ENCODE results near the gene GPS2. TPM values are rescaled to one million over a fixed set of nuclear protein-coding genes. Genes with fewer than 3 reads are reported as not detected.

The GPS2 gene
- total and polyA plus RNA-seq, 2 donors (not counting 1 experiment from before 2014, with no cell fraction given) = 137 to 225 TPM

DNA sequence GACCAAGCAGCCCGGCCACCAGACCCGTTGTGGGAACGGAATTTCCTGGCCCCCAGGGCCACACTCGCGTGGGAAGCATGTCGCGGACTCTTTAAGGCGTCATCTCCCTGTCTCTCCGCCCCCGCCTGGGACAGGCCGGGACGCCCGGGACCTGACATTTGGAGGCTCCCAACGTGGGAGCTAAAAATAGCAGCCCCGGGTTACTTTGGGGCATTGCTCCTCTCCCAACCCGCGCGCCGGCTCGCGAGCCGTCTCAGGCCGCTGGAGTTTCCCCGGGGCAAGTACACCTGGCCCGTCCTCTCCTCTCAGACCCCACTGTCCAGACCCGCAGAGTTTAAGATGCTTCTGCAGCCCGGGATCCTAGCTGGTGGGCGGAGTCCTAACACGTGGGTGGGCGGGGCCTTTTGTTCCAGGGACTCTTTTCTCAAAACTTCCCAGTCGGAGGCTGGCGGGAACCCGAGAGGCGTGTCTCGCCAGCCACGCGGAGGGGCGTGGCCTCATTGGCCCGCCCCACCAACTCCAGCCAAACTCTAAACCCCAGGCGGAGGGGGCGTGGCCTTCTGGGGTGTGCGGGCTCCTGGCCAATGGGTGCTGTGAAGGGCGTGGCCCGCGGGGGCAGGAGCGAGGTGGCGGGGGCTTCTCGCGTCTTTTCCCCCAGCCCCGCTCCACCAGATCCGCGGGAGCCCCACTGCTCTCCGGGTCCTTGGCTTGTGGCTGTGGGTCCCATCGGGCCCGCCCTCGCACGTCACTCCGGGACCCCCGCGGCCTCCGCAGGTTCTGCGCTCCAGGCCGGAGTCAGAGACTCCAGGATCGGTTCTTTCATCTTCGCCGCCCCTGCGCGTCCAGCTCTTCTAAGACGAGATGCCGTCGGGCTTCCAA lies 33.8 kb downstream of the GPS2 start, which contains the start of gene SLC2A4:
Gene SLC2A4 (plus strand): TSS at position 645 of the 879 bp plus-strand sequence. CDS start 217 bp downstream, at position 862.
- no peaks in the 10 kb centered on the region for H3K9me3 Mint-ChIP-seq (ENCODE audit: insufficient read depth)
- H3K4me1 Mint-ChIP-seq = peaks cover 20% of the 10 kb centered on the region
- no peaks in the 10 kb centered on the region for H4K20me1 ChIP-seq (ENCODE audit: control insufficient read depth, insufficient read depth, low read length, poor library complexity, severe bottlenecking)
- H3K4me1 ChIP-seq (ENCODE audit: control insufficient read depth in 2 of 2, insufficient read depth in 2 of 2, low read length in 2 of 2) = peaks cover 20 to 31% of the 10 kb centered on the region in 2 donors
- H3K4me2 ChIP-seq (replicated peaks; ENCODE audit: low read depth, low read length, poor library complexity, severe bottlenecking) = peak within 1 kb of the TSS; percentile 98
- 1% methylated on average over 67 of the region's 71 CpGs for WGBS (ENCODE audit: insufficient coverage)
- intact Hi-C loops (cut with micrococcal nuclease) = loop anchor here (2.0 kb wide), 1 partner anchor 19 kb away; the partner anchor contains the start of gene CLDN7
- ATAC-seq (ENCODE audit: low read depth) (peak; percentile 80), DNase-seq (peak; percentile 87)
- peaks cover 23% of the 10 kb centered on the region for H3K27me3 Mint-ChIP-seq
- no peak for TF ChIP-seq EZH2 (IDR thresholded peaks at IDR 0.05; ENCODE audit: borderline replicate concordance, insufficient read depth, low read depth, low read length, poor library complexity, severe bottlenecking)
- TF ChIP-seq, protein P1, sequence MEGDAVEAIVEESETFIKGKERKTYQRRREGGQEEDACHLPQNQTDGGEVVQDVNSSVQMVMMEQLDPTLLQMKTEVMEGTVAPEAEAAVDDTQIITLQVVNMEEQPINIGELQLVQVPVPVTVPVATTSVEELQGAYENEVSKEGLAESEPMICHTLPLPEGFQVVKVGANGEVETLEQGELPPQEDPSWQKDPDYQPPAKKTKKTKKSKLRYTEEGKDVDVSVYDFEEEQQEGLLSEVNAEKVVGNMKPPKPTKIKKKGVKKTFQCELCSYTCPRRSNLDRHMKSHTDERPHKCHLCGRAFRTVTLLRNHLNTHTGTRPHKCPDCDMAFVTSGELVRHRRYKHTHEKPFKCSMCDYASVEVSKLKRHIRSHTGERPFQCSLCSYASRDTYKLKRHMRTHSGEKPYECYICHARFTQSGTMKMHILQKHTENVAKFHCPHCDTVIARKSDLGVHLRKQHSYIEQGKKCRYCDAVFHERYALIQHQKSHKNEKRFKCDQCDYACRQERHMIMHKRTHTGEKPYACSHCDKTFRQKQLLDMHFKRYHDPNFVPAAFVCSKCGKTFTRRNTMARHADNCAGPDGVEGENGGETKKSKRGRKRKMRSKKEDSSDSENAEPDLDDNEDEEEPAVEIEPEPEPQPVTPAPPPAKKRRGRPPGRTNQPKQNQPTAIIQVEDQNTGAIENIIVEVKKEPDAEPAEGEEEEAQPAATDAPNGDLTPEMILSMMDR (IDR thresholded peaks at IDR 0.05) = no peak
- H3K79me2 ChIP-seq (ENCODE audit: control insufficient read depth, insufficient read depth, low read length) = no peaks in the 10 kb centered on the region
- H3K27ac ChIP-seq (ENCODE audit: low read length in 2 of 2) = no peak within 1 kb of the TSS
- POLR2A ChIA-PET = interaction anchor here (0.6 to 1.5 kb wide), 6 partner anchors 12 to 281 kb away, joined by 3 to 7 read pairs (median 4); partner anchors contain the start of gene GABARAP
- peaks cover 0 to 18% (median 0%) of the 10 kb centered on the region in 3 donors for H3K9me3 ChIP-seq (ENCODE audit: control extremely low read depth in 1 of 3, control insufficient read depth in 2 of 3, insufficient read depth in 1 of 3, low read length in 2 of 3)
- H3K36me3 ChIP-seq (replicated peaks in 1 of 2; ENCODE audit: control extremely low read depth in 1 of 2, control insufficient read depth in 1 of 2, extremely low read depth in 1 of 2, insufficient read depth in 2 of 2, low read length in 1 of 2) = no peaks in the 10 kb centered on the region
- H3K4me3 ChIP-seq (ENCODE audit: control extremely low read depth in 1 of 5, extremely low read depth in 1 of 5, insufficient read depth in 1 of 5, low read depth in 2 of 5, low read length in 4 of 5) = peak within 1 kb of the TSS; percentile 2 to 69 (median 53)
- peak within 1 kb of the TSS; percentile 76 for H3K27ac Mint-ChIP-seq
- peak within 1 kb of the TSS; percentile 64 for H2AFZ ChIP-seq (ENCODE audit: insufficient read depth, low read depth, low read length, poor library complexity, severe bottlenecking)
- CTCF ChIA-PET = interaction anchor here (0.6 to 10.9 kb wide), 10 partner anchors 10 to 877 kb away, joined by 3 to 115 read pairs (median 4); partner anchors contain the start of genes ACADVL, ACAP1 and DLG4
- H3K4me3 Mint-ChIP-seq = peak within 1 kb of the TSS; percentile 92
- peaks cover 0 to 46% (median 13%) of the 10 kb centered on the region in 4 experiments for H3K27me3 ChIP-seq (replicated peaks in 1 of 4; ENCODE audit: control extremely low read depth in 1 of 4, control insufficient read depth in 3 of 4, insufficient read depth in 4 of 4, low read length in 3 of 4)
- peak within 1 kb of the TSS; percentile 67 for H3K9ac ChIP-seq (ENCODE audit: low read length)
